Liver (tissue), 3 donors: ENCODE measurements around the gene EHBP1.

Experiments
- ATF3 ChIP-seq: IDR thresholded peaks from 2 replicates; pipeline ENCODE4 v1.6.1; 2016; ENCODE audit warnings: antibody characterized with exemption
- FOXA1 ChIP-seq: IDR thresholded peaks from 2 replicates; pipeline ENCODE4 v1.6.1; 2016; ENCODE audit warnings: antibody characterized with exemption
- GABPA ChIP-seq, 2 donors: IDR thresholded peaks in 1 of 2; conservative IDR thresholded peaks in 1 of 2; 2 replicates each; pipeline ENCODE4 v1.6.1; 2016; ENCODE audit warnings: antibody characterized with exemption in 2 of 2, mild to moderate bottlenecking in 1 of 2, moderate library complexity in 1 of 2
- HNF4A ChIP-seq, 2 donors: conservative IDR thresholded peaks; 2 replicates each; pipeline ENCODE4 v1.6.1; 2016; ENCODE audit warnings: antibody characterized with exemption in 2 of 2, mild to moderate bottlenecking in 2 of 2
- JUND ChIP-seq, 2 donors: IDR thresholded peaks; 2 replicates each; pipeline ENCODE4 v1.6.1; 2016; ENCODE audit warnings: antibody characterized with exemption in 2 of 2
- NR2F2 ChIP-seq: IDR thresholded peaks from 2 replicates; pipeline ENCODE4 v1.6.1; 2016; ENCODE audit warnings: antibody characterized with exemption
- RXRA ChIP-seq, 2 donors: IDR thresholded peaks; 2 replicates each; pipeline ENCODE4 v1.6.1; 2017 to 2018; ENCODE audit warnings: antibody characterized with exemption in 2 of 2, mild to moderate bottlenecking in 1 of 2
- SP1 ChIP-seq: IDR thresholded peaks from 2 replicates; pipeline ENCODE4 v1.6.1; 2018; ENCODE audit warnings: antibody characterized with exemption, mild to moderate bottlenecking
- TAF1 ChIP-seq: conservative IDR thresholded peaks from 2 replicates; pipeline ENCODE4 v1.6.1; 2016; ENCODE audit warnings: antibody characterized with exemption, mild to moderate bottlenecking
- TF ChIP-seq, protein P1 (sequence below): fragments of 150-350 bp; IDR thresholded peaks from 2 replicates; pipeline ENCODE4 v1.5.1; 2017; ENCODE audit warnings: improper control_type of control experiment, low read depth, low read length; ENCODE audit not compliant: missing input control
- TF ChIP-seq, protein P2 (sequence below): IDR thresholded peaks from 2 replicates; pipeline ENCODE4 v1.6.1; 2016; ENCODE audit warnings: antibody characterized with exemption
- TF ChIP-seq, protein P3 (sequence below): IDR thresholded peaks from 2 replicates; pipeline ENCODE4 v1.6.1; 2016; ENCODE audit warnings: antibody characterized with exemption
- TF ChIP-seq, protein P4 (sequence below): IDR thresholded peaks from 2 replicates; pipeline ENCODE4 v1.6.1; 2016; ENCODE audit warnings: antibody characterized with exemption, mild to moderate bottlenecking
- donor health status: healthy.
- donor health status: healthy.

DNA sequence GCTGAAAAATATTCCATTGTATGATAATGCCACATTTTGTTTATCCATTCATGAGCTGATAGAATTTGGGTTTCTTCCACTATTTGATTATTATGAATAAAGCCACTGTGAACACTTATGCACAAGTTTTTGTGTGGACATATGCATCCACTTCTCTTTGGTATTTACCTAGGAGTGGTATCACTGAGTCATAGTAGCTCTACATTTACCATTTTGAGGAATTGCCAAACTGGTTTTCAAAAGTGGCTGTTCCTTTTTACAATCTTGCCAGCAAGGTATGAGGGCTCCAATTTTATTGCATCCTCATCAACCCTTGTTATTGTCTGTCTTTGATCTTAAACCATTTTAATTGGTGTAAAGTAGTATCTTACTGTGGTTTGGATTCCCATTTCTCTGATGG lies 13.3 kb upstream of the EHBP1 start:
- TF ChIP-seq, protein P1, sequence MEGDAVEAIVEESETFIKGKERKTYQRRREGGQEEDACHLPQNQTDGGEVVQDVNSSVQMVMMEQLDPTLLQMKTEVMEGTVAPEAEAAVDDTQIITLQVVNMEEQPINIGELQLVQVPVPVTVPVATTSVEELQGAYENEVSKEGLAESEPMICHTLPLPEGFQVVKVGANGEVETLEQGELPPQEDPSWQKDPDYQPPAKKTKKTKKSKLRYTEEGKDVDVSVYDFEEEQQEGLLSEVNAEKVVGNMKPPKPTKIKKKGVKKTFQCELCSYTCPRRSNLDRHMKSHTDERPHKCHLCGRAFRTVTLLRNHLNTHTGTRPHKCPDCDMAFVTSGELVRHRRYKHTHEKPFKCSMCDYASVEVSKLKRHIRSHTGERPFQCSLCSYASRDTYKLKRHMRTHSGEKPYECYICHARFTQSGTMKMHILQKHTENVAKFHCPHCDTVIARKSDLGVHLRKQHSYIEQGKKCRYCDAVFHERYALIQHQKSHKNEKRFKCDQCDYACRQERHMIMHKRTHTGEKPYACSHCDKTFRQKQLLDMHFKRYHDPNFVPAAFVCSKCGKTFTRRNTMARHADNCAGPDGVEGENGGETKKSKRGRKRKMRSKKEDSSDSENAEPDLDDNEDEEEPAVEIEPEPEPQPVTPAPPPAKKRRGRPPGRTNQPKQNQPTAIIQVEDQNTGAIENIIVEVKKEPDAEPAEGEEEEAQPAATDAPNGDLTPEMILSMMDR: no peak
- TF ChIP-seq GABPA (IDR thresholded peaks at IDR 0.05 in 1 of 2, conservative IDR thresholded peaks at IDR 0.05 in 1 of 2): no peak
- no peak for TF ChIP-seq FOXA1
- TF ChIP-seq, protein P2, sequence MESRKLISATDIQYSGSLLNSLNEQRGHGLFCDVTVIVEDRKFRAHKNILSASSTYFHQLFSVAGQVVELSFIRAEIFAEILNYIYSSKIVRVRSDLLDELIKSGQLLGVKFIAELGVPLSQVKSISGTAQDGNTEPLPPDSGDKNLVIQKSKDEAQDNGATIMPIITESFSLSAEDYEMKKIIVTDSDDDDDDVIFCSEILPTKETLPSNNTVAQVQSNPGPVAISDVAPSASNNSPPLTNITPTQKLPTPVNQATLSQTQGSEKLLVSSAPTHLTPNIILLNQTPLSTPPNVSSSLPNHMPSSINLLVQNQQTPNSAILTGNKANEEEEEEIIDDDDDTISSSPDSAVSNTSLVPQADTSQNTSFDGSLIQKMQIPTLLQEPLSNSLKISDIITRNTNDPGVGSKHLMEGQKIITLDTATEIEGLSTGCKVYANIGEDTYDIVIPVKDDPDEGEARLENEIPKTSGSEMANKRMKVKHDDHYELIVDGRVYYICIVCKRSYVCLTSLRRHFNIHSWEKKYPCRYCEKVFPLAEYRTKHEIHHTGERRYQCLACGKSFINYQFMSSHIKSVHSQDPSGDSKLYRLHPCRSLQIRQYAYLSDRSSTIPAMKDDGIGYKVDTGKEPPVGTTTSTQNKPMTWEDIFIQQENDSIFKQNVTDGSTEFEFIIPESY: no peak
- TF ChIP-seq, protein P3, sequence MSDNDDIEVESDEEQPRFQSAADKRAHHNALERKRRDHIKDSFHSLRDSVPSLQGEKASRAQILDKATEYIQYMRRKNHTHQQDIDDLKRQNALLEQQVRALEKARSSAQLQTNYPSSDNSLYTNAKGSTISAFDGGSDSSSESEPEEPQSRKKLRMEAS: no peak
- TF ChIP-seq, protein P4, sequence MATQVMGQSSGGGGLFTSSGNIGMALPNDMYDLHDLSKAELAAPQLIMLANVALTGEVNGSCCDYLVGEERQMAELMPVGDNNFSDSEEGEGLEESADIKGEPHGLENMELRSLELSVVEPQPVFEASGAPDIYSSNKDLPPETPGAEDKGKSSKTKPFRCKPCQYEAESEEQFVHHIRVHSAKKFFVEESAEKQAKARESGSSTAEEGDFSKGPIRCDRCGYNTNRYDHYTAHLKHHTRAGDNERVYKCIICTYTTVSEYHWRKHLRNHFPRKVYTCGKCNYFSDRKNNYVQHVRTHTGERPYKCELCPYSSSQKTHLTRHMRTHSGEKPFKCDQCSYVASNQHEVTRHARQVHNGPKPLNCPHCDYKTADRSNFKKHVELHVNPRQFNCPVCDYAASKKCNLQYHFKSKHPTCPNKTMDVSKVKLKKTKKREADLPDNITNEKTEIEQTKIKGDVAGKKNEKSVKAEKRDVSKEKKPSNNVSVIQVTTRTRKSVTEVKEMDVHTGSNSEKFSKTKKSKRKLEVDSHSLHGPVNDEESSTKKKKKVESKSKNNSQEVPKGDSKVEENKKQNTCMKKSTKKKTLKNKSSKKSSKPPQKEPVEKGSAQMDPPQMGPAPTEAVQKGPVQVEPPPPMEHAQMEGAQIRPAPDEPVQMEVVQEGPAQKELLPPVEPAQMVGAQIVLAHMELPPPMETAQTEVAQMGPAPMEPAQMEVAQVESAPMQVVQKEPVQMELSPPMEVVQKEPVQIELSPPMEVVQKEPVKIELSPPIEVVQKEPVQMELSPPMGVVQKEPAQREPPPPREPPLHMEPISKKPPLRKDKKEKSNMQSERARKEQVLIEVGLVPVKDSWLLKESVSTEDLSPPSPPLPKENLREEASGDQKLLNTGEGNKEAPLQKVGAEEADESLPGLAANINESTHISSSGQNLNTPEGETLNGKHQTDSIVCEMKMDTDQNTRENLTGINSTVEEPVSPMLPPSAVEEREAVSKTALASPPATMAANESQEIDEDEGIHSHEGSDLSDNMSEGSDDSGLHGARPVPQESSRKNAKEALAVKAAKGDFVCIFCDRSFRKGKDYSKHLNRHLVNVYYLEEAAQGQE: no peak
- no peak for TF ChIP-seq RXRA (IDR thresholded peaks at IDR 0.05)
- TF ChIP-seq TAF1: no peak
- no peak for TF ChIP-seq ATF3
- no peak for TF ChIP-seq HNF4A (conservative IDR thresholded peaks at IDR 0.05)
- TF ChIP-seq SP1: no peak
- TF ChIP-seq NR2F2: no peak
- no peak for TF ChIP-seq JUND (IDR thresholded peaks at IDR 0.05)
